CD8-positive, alpha-beta memory T cell (primary cell): ENCODE measurements around the gene NR4A1. TPM values are rescaled to one million over a fixed set of nuclear protein-coding genes. Genes with fewer than 3 reads are reported as not detected.

ENCODE experiments used
- CTCF ChIA-PET: fragments of 350-600 bp; sonication (Branson Sonifier 250); formaldehyde crosslinking; loops from one replicate; lab custom pipeline; 2021; ENCODE audit warnings: antibody characterized with exemption; lab: Charles Lee
- POLR2A ChIA-PET: fragments of 350-600 bp; sonication (Branson Sonifier 250); formaldehyde crosslinking; loops from one replicate; lab custom pipeline; 2021; ENCODE audit warnings: antibody characterized with exemption; lab: Charles Lee
- DNase-seq, 5 donors: peaks; one replicate each; pipeline versions ENCODE4 v3.0.0 to v3.0.0-alpha.2; 2020 to 2022; ENCODE audit warnings: mixed read lengths in 1 of 5
- H3K27ac ChIP-seq: one replicate; pipeline ENCODE4 v1.7.0; 2013; ENCODE audit warnings: low read depth, mild to moderate bottlenecking, low read length, moderate library complexity
- H3K27me3 ChIP-seq: 2 replicates; pipeline ENCODE4 v1.7.0; 2013; ENCODE audit warnings: low read length, mild to moderate bottlenecking; ENCODE audit not compliant: insufficient read depth, poor library complexity, severe bottlenecking
- H3K36me3 ChIP-seq: 2 replicates; pipeline ENCODE4 v1.7.0; 2013; ENCODE audit warnings: mild to moderate bottlenecking, low read length, moderate library complexity; ENCODE audit not compliant: insufficient read depth
- H3K4me1 ChIP-seq: 2 replicates; pipeline ENCODE4 v1.7.0; 2013; ENCODE audit warnings: mild to moderate bottlenecking, low read length, moderate library complexity; ENCODE audit not compliant: insufficient read depth
- H3K4me3 ChIP-seq: 2 replicates; pipeline ENCODE4 v1.7.0; 2013; ENCODE audit warnings: mild to moderate bottlenecking, low read length
- H3K9me3 ChIP-seq: 2 replicates; pipeline ENCODE4 v1.7.0; 2013; ENCODE audit warnings: mild to moderate bottlenecking, low read length
- H3K27ac Mint-ChIP-seq, 8 donors: one replicate each; pipeline ENCODE4 v1.8.0; 2020 to 2021; ENCODE audit warnings: mixed read lengths in 8 of 8, mild to moderate bottlenecking in 6 of 8, inconsistent platforms in 3 of 8, moderate library complexity in 3 of 8
- H3K27me3 Mint-ChIP-seq, 2 donors: one replicate each; pipeline ENCODE4 v1.8.0; 2020 to 2021; ENCODE audit warnings: mixed read lengths in 2 of 2, mild to moderate bottlenecking in 1 of 2, moderate library complexity in 1 of 2
- H3K36me3 Mint-ChIP-seq, 3 donors: one replicate each; pipeline ENCODE4 v1.8.0; 2020 to 2021; ENCODE audit warnings: mixed read lengths in 3 of 3, inconsistent platforms in 1 of 3, mild to moderate bottlenecking in 1 of 3
- H3K4me1 Mint-ChIP-seq, 3 donors: one replicate each; pipeline ENCODE4 v1.8.0; 2020 to 2021; ENCODE audit warnings: mixed read lengths in 3 of 3, inconsistent platforms in 1 of 3, mild to moderate bottlenecking in 1 of 3
- H3K4me3 Mint-ChIP-seq, 7 donors: one replicate each; pipeline ENCODE4 v1.8.0; 2020 to 2021; ENCODE audit warnings: mixed read lengths in 7 of 7, mild to moderate bottlenecking in 6 of 7, moderate library complexity in 4 of 7, inconsistent platforms in 2 of 7
- H3K9me3 Mint-ChIP-seq, 5 donors: one replicate each; pipeline ENCODE4 v1.8.0; 2020 to 2022; ENCODE audit warnings: mixed read lengths in 5 of 5, mild to moderate bottlenecking in 3 of 5, moderate library complexity in 2 of 5, inconsistent platforms in 1 of 5
- polyA plus RNA-seq: library from polyadenylated mRNA; unstranded; fragments of 300-500 nt; fragmentation: Illumina TruSeq; gene quantifications from one replicate; pipeline ENCODE4 v1.2.3, GENCODE V29; 2021
- total RNA-seq, 2 experiments: library from RNA; stranded (reverse); gene quantifications; one replicate each; pipeline ENCODE4 v1.2.3, GENCODE V29; 2021

Gene NR4A1
- total and polyA plus RNA-seq, 3 experiments from 2014 or later = 0.84 to 23.4 (median 20.4) TPM

GRCh38 chr12:52081263-52081733 lies 30.1 kb downstream of the NR4A1 start:
- peaks cover 4% of the 10 kb centered on the region for H3K4me1 ChIP-seq
- H3K36me3 Mint-ChIP-seq = peaks cover 0 to 29% (median 7%) of the 10 kb centered on the region in 3 donors
- no peak overlapping the region for H3K4me3 ChIP-seq
- peaks cover 2 to 9% (median 9%) of the 10 kb centered on the region in 3 donors for H3K4me1 Mint-ChIP-seq
- H3K9me3 Mint-ChIP-seq = no peaks in the 10 kb centered on the region
- H3K9me3 ChIP-seq = no peaks in the 10 kb centered on the region
- POLR2A ChIA-PET = interaction anchor here (0.9 to 1.6 kb wide), 2 partner anchors 11 to 55 kb away, joined by 3 to 7 read pairs; partner anchors contain the start of gene ATG101
- CTCF ChIA-PET = interaction anchor here (1.5 to 25.6 kb wide), 4 partner anchors 9 to 88 kb away, joined by 4 to 580 read pairs (median 22); partner anchors contain the start of gene ATG101
- H3K4me3 Mint-ChIP-seq = no peak overlapping the region
- H3K27me3 Mint-ChIP-seq = peaks cover 0 to 4% of the 10 kb centered on the region in 2 donors
- no peak overlapping the region for H3K27ac ChIP-seq
- H3K27ac Mint-ChIP-seq = no peak overlapping the region
- peaks cover 7% of the 10 kb centered on the region for H3K36me3 ChIP-seq
- peak in 1 of 5 donors; percentile 21 for DNase-seq
- H3K27me3 ChIP-seq = no peaks in the 10 kb centered on the region

GRCh38 chr12:52082026-52082668 lies 30.9 kb downstream of the NR4A1 start:
- ChIA-PET POLR2A (interaction anchor here (1.6 kb wide), 1 partner anchor 56 kb away, joined by 7 read pairs; no protein-coding TSS in a partner anchor), CTCF (interaction anchor here (0.9 to 25.6 kb wide), 6 partner anchors 9 to 89 kb away, joined by 3 to 580 read pairs (median 7); partner anchors contain the start of gene ATG101)
- H3K27me3 ChIP-seq = no peaks in the 10 kb centered on the region
- H3K9me3 ChIP-seq = no peaks in the 10 kb centered on the region
- no peaks in the 10 kb centered on the region for H3K36me3 ChIP-seq
- Mint-ChIP-seq H3K4me3 (no peak overlapping the region), H3K27me3 (peaks cover 4 to 5% of the 10 kb centered on the region in 2 donors), H3K4me1 (peaks cover 2 to 9% (median 9%) of the 10 kb centered on the region in 3 donors), H3K27ac (peak overlapping the region in 1 of 8 donors; percentile 89), H3K9me3 (no peaks in the 10 kb centered on the region), H3K36me3 (peaks cover 0 to 20% (median 7%) of the 10 kb centered on the region in 3 donors)
- no peak overlapping the region for H3K27ac ChIP-seq
- DNase-seq = no peak
- H3K4me1 ChIP-seq = peaks cover 4% of the 10 kb centered on the region
- no peak overlapping the region for H3K4me3 ChIP-seq

GRCh38 chr12:52082669-52082987 lies 31.4 kb downstream of the NR4A1 start:
- POLR2A ChIA-PET = interaction anchor here (1.6 kb wide), 1 partner anchor 56 kb away, joined by 7 read pairs; no protein-coding TSS in a partner anchor
- peaks cover 2 to 9% (median 9%) of the 10 kb centered on the region in 3 donors for H3K4me1 Mint-ChIP-seq

GRCh38 chr12:52082988-52083637 lies 31.9 kb downstream of the NR4A1 start:
- peak; percentile 58 to 77 (median 60) for DNase-seq
- Histone ChIP-seq H3K4me1 (peaks cover 4% of the 10 kb centered on the region), H3K27ac (no peak overlapping the region)

More at GRCh38 chr12:52082669-52082987, 31.4 kb downstream of the NR4A1 start:
- DNase-seq = no peak
- H3K4me3 Mint-ChIP-seq = no peak overlapping the region
- no peak overlapping the region for H3K4me3 ChIP-seq
- H3K9me3 ChIP-seq = no peaks in the 10 kb centered on the region
- H3K27ac Mint-ChIP-seq = peak overlapping the region in 1 of 8 donors; percentile 21
- H3K4me1 ChIP-seq = peaks cover 4% of the 10 kb centered on the region
- no peaks in the 10 kb centered on the region for H3K27me3 ChIP-seq
- H3K36me3 ChIP-seq = no peaks in the 10 kb centered on the region
- CTCF ChIA-PET = interaction anchor here (0.9 to 25.6 kb wide), 7 partner anchors 8 to 90 kb away, joined by 3 to 580 read pairs (median 4); partner anchors contain the start of gene ATG101
- peaks cover 6 to 10% of the 10 kb centered on the region in 2 donors for H3K27me3 Mint-ChIP-seq
- peaks cover 0 to 16% (median 7%) of the 10 kb centered on the region in 3 donors for H3K36me3 Mint-ChIP-seq
- H3K9me3 Mint-ChIP-seq = no peaks in the 10 kb centered on the region
- no peak overlapping the region for H3K27ac ChIP-seq

GRCh38 chr12:52083638-52083996 lies 32.4 kb downstream of the NR4A1 start:
- Histone ChIP-seq H3K4me3 (no peak overlapping the region), H3K36me3 (no peaks in the 10 kb centered on the region), H3K9me3 (no peaks in the 10 kb centered on the region), H3K4me1 (peaks cover 4% of the 10 kb centered on the region), H3K27me3 (no peaks in the 10 kb centered on the region), H3K27ac (no peak overlapping the region)
- Mint-ChIP-seq H3K9me3 (no peaks in the 10 kb centered on the region), H3K4me3 (no peak overlapping the region), H3K36me3 (peaks cover 0 to 7% (median 2%) of the 10 kb centered on the region in 3 donors), H3K27ac (peak overlapping the region in 1 of 8 donors; percentile 77), H3K4me1 (peaks cover 2 to 6% (median 6%) of the 10 kb centered on the region in 3 donors), H3K27me3 (peaks cover 8 to 20% of the 10 kb centered on the region in 2 donors)
- POLR2A ChIA-PET = no interaction called here
- no peak for DNase-seq
- CTCF ChIA-PET = interaction anchor here (1.0 to 25.6 kb wide), 8 partner anchors 10 to 91 kb away, joined by 3 to 580 read pairs (median 3); partner anchors contain the start of genes ATG101 and NR4A1

More at GRCh38 chr12:52082988-52083637, 31.9 kb downstream of the NR4A1 start:
- CTCF ChIA-PET = interaction anchor here (0.9 to 25.6 kb wide), 7 partner anchors 8 to 90 kb away, joined by 3 to 580 read pairs (median 4); partner anchors contain the start of gene ATG101
- Mint-ChIP-seq H3K36me3 (peaks cover 0 to 12% (median 3%) of the 10 kb centered on the region in 3 donors), H3K27ac (peak overlapping the region in 2 of 8 donors; percentile 68 to 77), H3K4me3 (no peak overlapping the region), H3K4me1 (peaks cover 2 to 6% (median 6%) of the 10 kb centered on the region in 3 donors), H3K9me3 (no peaks in the 10 kb centered on the region), H3K27me3 (peaks cover 6 to 15% of the 10 kb centered on the region in 2 donors)
- Histone ChIP-seq H3K36me3 (no peaks in the 10 kb centered on the region), H3K4me3 (no peak overlapping the region), H3K27me3 (no peaks in the 10 kb centered on the region), H3K9me3 (no peaks in the 10 kb centered on the region)
- POLR2A ChIA-PET = no interaction called here

GRCh38 chr12:52084491-52085231 lies 33.4 kb downstream of the NR4A1 start:
- Mint-ChIP-seq H3K4me1 (peaks cover 2 to 6% (median 6%) of the 10 kb centered on the region in 3 donors), H3K27me3 (peaks cover 12 to 31% of the 10 kb centered on the region in 2 donors)
- POLR2A ChIA-PET = no interaction called here

GRCh38 chr12:52085682-52086180 lies 34.5 kb downstream of the NR4A1 start:
- Mint-ChIP-seq H3K9me3 (no peaks in the 10 kb centered on the region), H3K36me3 (peaks cover 0 to 2% (median 0%) of the 10 kb centered on the region in 3 donors), H3K27me3 (peaks cover 12 to 41% of the 10 kb centered on the region in 2 donors), H3K4me1 (peaks cover 2 to 6% (median 6%) of the 10 kb centered on the region in 3 donors), H3K4me3 (no peak overlapping the region), H3K27ac (peak overlapping the region in 2 of 8 donors; percentile 26 to 91)
- Histone ChIP-seq H3K36me3 (no peaks in the 10 kb centered on the region), H3K27me3 (no peaks in the 10 kb centered on the region), H3K4me3 (no peak overlapping the region), H3K9me3 (no peaks in the 10 kb centered on the region), H3K27ac (no peak overlapping the region), H3K4me1 (peaks cover 4% of the 10 kb centered on the region)
- ChIA-PET CTCF (interaction anchor here (0.7 to 25.6 kb wide), 7 partner anchors 16 to 93 kb away, joined by 3 to 580 read pairs (median 4); partner anchors contain the start of gene ATG101), POLR2A (no interaction called here)
- DNase-seq = no peak

More at GRCh38 chr12:52084491-52085231, 33.4 kb downstream of the NR4A1 start:
- peak overlapping the region in 1 of 7 donors; percentile 42 for H3K4me3 Mint-ChIP-seq
- H3K36me3 Mint-ChIP-seq = peaks cover 0 to 2% (median 0%) of the 10 kb centered on the region in 3 donors
- Histone ChIP-seq H3K4me1 (peaks cover 4% of the 10 kb centered on the region), H3K4me3 (no peak overlapping the region), H3K9me3 (no peaks in the 10 kb centered on the region), H3K27me3 (no peaks in the 10 kb centered on the region), H3K27ac (no peak overlapping the region), H3K36me3 (no peaks in the 10 kb centered on the region)
- CTCF ChIA-PET = interaction anchor here (0.7 to 25.6 kb wide), 11 partner anchors 11 to 92 kb away, joined by 3 to 580 read pairs (median 3); partner anchors contain the start of genes ATG101 and NR4A1
- DNase-seq = peak in 1 of 5 donors; percentile 38
- H3K9me3 Mint-ChIP-seq = no peaks in the 10 kb centered on the region
- no peak overlapping the region for H3K27ac Mint-ChIP-seq
